GM19025 (cell line): Measurements from ENCODE around the gene NRXN2.
"Not testable (repeated sequence)": the region's sequence is repeated elsewhere in the genome, so short reads cannot be mapped to it uniquely, and the experiment has no call there.

Experiments
- ATAC-seq: cut with Tn5 transposase; IDR thresholded peaks from one replicate; pipeline ENCODE4 v1.9.1; 2021; ENCODE audit warnings: mild to moderate bottlenecking, low read depth, moderate library complexity; ENCODE audit not compliant: unreplicated experiment

The NRXN2 gene

GRCh38 chr11:64685536-64685935 is 37.5 kb downstream of the NRXN2 start:
- no peak for ATAC-seq

DNA sequence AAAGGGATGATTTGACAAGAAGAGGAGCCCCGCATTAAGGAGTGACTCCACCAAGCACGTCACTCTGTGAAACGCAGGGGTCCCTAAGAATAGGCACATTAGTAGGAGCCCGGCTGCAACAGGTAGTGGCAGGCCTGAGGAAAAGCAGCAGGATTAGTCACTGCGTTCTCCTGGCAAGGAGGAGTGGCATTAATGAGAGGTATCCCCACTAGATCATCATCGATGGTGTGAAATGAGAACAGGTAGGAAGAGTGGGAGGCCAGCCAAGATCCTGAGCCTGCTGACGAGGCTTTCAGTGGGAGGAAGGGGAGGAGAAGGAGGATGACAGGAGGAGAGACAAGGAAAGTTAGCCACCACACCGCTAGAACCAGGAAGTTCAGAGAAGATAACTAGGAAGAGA is 38.6 kb downstream of the NRXN2 start:
- no peak for ATAC-seq

- ATAC-seq: no peak
These were observed 41.8 kb downstream of the NRXN2 start for GRCh38 chr11:64681171-64681570.

DNA sequence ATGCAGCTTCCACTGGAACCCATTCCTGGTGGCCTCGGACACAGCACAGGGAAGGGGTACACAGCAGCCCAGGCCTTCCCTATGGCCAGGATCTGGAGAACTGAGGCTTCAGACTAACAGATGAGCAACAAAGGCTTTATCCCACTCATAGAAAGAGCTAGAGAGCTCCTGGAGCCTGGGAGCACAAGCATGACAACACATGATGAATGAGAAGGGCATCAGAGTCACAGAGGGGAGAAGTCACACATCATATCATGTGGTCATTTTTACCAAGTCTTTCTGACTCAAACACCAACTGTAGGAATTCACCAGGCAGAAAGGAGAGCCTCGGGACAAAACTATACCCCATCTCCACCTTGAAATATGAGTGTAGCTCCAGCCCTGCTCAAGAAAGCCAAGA is 43.2 kb downstream of the NRXN2 start:
- ATAC-seq: no peak

- ATAC-seq: no peak
These were observed 45.5 kb downstream of the NRXN2 start for GRCh38 chr11:64677441-64678023.

DNA sequence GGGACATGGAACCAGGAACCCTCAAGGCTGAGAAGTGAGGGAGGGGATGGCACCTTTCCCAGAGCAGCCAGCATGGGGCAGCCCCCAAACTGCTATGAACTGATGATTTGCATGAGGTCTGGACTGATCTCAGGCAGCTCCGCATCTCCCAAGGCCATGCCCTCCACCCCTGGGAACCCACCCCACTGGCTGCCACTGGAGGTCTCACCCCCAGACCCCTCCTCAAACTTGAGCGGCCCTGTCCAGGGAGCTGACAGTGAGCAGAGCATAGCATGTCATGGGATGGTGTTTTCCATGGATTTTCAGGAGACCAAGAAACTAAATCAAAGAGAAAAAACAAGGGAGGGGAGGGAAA is 46.8 kb downstream of the NRXN2 start:
- ATAC-seq: no peak

DNA sequence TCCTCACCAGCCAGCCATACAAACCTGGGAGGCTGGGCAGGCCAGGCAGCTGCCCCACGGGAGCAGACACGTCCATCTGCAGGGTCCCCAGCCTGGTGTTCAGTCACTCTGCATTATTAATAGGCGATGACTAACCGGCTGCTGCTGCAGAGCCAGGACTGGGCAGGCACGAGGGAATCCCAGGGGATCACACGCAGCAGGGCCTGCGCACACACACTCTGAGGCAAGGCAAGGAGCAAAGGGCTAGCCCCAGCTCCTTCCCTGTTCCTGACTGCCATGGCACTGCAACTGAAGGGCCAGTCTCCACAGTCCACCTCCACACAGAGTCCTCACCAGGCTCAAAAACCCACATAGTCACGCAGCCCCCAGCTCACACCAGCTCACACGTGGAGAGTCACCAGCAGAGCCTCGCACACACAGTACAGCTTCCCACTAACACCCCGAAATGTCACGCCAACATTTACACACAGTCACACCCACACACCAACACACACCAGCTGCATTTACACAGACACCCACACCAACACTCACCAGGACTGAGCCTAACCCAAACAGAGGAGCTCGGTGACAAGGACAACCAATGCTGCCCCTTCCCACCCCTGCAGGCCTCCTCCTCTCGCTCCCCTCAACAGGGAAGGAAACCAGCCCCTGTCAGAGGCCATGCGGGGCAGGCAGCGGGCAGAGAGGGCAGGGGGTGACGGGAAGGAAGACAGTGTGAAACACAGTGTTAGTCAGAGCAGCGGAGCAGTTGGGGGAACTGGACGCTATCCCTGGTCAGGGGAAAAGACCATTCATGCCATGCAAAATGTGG is 47.3 kb downstream of the NRXN2 start:
- peak; percentile 35 for ATAC-seq

GRCh38 chr11:64674774-64675173 is 48.2 kb downstream of the NRXN2 start:
- ATAC-seq: peak; percentile 41

- ATAC-seq: no peak
These were observed 49.7 kb downstream of the NRXN2 start for GRCh38 chr11:64673279-64673678.

DNA sequence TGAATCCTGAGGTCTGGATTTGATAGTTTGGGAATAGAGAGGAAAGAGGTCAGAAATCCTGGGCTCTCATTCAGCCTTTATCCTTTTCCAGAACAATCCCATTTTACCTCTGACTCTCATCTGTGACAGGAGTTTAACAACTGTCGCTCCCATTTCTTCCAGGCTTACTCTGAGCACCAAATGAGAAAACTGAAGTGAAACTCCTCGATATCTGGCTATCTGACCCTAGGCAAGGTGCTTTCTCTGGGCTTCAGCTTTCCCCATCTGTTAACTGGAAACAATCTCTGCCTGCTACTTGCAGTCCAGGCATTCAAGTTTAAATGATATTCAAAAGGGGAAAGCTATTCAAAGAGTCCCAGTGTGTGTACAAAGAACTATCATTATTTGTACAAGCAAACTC is 50.1 kb downstream of the NRXN2 start:
- no peak for ATAC-seq

DNA sequence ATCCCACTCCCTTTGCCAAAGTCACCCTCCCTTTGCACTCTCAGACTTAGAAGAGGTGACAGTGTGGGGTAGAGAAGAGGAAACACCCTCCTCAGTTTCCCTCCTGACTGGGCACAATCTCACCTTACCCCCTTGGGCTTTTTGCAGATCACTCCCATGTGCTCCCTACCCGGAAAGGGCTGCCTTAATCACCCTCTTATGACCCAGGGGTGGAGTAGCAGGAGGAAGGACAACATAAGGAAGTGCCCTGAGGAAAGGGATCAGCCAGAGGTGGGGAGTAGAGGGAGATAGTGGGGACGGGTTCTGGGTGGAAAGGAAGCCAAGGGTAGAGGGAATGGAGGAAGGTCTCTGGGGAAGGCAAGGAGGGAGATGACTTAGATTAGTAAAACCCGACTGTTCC is 52.0 kb downstream of the NRXN2 start:
- no peak for ATAC-seq

- no peak for ATAC-seq
These were observed 55.7 kb downstream of the NRXN2 start for GRCh38 chr11:64667154-64667745.

- no peak for ATAC-seq
These were observed 57.6 kb downstream of the NRXN2 start for GRCh38 chr11:64665411-64665821.

DNA sequence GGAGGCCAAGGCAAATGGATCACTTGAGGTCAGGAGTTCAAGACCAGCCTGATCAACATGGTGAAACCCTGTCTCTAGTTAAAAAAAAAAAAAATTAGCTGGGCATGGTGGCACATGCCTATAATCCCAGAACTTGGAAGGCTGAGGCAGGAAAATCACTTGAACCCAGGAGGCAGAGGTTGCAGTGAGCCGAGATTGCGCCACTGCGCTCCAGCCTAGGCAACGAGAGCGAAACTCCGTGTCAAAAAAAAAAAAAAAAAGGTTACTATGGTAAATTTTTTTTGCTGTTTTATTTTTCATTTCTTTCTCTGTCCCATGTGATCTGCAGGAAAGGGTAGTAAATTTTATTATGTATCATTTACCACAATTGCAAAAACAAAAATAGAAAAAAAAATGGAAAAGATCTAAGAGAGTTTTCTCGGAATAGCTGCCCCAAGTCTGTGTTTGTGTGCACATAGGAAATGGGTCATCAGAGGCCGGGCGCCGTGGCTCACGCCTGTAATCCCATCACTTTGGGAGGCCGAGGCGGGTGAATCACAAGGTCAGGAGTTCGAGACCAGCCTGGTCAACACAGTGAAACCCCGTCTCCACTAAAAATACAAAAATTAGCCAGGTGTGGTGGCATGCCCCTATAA is 58.6 kb downstream of the NRXN2 start:
- ATAC-seq: not testable (repeated sequence)

DNA sequence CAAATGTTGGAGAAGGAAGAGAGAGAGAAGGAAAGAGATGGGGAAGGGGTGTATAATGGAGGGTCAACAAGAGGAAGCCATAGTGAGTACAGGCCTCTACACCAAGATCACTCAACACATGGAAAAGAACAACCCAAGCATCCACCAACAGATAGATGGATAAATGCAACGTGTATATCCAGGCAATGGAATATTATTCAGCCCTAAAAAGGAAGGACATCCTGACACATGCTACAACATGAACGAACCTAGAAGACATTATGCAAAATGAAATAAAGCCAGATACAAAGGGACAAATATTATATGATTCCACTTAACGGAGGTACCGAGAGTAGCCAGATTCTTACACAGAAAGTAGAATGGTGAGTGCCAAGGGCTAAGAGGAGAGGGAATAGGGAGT is 59.3 kb downstream of the NRXN2 start:
- no peak for ATAC-seq

GRCh38 chr11:64661614-64662013 is 61.4 kb downstream of the NRXN2 start:
- no peak for ATAC-seq

- ATAC-seq: no peak
These were observed 61.9 kb downstream of the NRXN2 start for GRCh38 chr11:64661146-64661545.

GRCh38 chr11:64660706-64661105 is 62.3 kb downstream of the NRXN2 start:
- ATAC-seq: no peak

DNA sequence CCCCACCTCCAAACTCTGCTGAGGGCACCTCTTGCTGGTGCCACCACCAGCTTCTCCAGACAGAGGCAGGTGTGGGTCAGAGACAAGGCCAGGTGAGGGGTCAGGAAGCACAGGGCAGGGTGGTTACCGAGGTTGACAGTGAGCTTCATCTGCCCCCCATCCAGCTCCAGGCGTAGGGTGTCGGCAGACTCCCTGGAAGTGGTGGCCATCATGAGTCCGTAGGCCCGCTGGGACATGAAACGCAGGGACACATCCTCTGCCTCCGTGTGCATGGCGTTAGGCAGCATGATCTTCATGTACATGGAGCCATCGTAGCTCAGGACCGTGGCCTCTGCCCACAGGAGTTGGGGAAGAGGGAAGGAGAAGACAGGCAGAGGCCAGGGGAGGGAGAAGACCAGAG is 62.8 kb downstream of the NRXN2 start:
- no peak for ATAC-seq

DNA sequence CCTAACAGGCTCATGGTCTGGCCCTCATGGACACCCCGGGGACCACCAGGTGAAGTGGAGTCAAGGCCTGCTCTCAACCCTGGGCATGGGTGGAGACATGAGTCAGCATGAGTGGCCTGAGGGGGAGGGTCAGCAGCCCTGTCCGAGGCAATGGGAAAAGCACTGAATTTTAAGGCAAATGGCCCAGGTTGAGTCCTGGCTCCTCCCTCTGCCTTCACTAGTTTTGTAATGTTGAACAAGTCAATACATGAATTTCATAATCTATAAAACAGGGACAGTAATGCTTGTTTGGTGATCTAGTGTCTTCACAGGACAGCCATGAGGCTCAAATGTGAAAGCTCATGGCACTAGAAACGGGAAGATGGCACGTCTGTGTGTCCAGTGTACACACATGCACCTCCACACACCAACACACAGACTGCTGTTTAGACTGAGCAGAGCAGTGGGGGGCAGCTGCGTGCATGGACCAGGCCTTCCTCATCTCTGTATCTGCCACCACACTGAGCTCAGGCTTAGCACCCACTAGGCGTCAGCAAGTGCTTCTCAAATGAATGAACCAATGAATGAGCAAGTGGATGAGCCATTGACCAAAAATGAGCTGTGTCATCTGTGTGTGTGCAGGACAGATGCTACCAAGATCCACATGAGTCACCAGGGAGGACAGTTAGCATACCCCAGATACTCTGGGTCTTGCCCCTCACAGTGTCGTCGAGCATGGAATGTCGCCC is 63.4 kb downstream of the NRXN2 start:
- no peak for ATAC-seq

- no peak for ATAC-seq
These were observed 64.7 kb downstream of the NRXN2 start for GRCh38 chr11:64658265-64658664.
